Ascending aorta (tissue), 2 donors: ENCODE data around the gene CLMP. TPM values are rescaled to one million over a fixed set of nuclear protein-coding genes. Genes with fewer than 3 reads are reported as not detected.

Experiments used
- DNase-seq, 2 donors: peaks; one replicate each; pipeline ENCODE4 v3.0.0-alpha.2; 2019; ENCODE audit warnings: low spot score in 2 of 2
- H3K27ac ChIP-seq, 2 donors: fragments of 200-600 bp; sonication (generic); one replicate each; pipeline ENCODE4 v1.5.1; 2016 to 2017; ENCODE audit warnings: mild to moderate bottlenecking in 1 of 2
- H3K27me3 ChIP-seq: fragments of 200-600 bp; sonication (generic); one replicate; pipeline ENCODE4 v1.5.1; 2017
- H3K36me3 ChIP-seq, 2 donors: fragments of 200-600 bp; sonication (generic); one replicate each; pipeline ENCODE4 v1.5.1; 2016
- H3K4me1 ChIP-seq, 2 donors: fragments of 200-600 bp; sonication (generic); one replicate each; pipeline ENCODE4 v1.5.1; 2016 to 2017; ENCODE audit warnings: mild to moderate bottlenecking in 1 of 2
- H3K4me3 ChIP-seq, 2 donors: fragments of 200-600 bp; sonication (generic); one replicate each; pipeline ENCODE4 v1.5.1; 2016 to 2017; ENCODE audit warnings: mild to moderate bottlenecking in 1 of 2
- H3K9me3 ChIP-seq, 2 donors: fragments of 200-600 bp; sonication (generic); one replicate each; pipeline ENCODE4 v1.5.1; 2016
- intact Hi-C: fragments of 100-400 bp; cut with DNase I; formaldehyde crosslinking; loops from one replicate; pipeline ENCODE4 v1.15.1; 2023
- total RNA-seq: library from RNA; depleted of rRNA; stranded (reverse); fragments of >200 nt; gene quantifications from one replicate; pipeline ENCODE4 v1.1.0, GENCODE V29; 2016
- TF ChIP-seq, protein P1 (sequence below), 3 experiments: fragments of 200-600 bp in 2 of 3; fragments of 450-650 bp in 1 of 3; sonication (generic) in 2 of 3; IDR thresholded peaks; one replicate each; pipeline ENCODE4 v1.5.1; 2016 to 2019; ENCODE audit warnings: antibody characterized with exemption in 3 of 3, mild to moderate bottlenecking in 1 of 3, moderate library complexity in 1 of 3

Gene CLMP, protein sequence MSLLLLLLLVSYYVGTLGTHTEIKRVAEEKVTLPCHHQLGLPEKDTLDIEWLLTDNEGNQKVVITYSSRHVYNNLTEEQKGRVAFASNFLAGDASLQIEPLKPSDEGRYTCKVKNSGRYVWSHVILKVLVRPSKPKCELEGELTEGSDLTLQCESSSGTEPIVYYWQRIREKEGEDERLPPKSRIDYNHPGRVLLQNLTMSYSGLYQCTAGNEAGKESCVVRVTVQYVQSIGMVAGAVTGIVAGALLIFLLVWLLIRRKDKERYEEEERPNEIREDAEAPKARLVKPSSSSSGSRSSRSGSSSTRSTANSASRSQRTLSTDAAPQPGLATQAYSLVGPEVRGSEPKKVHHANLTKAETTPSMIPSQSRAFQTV
- total RNA-seq: 70.6 TPM

DNA sequence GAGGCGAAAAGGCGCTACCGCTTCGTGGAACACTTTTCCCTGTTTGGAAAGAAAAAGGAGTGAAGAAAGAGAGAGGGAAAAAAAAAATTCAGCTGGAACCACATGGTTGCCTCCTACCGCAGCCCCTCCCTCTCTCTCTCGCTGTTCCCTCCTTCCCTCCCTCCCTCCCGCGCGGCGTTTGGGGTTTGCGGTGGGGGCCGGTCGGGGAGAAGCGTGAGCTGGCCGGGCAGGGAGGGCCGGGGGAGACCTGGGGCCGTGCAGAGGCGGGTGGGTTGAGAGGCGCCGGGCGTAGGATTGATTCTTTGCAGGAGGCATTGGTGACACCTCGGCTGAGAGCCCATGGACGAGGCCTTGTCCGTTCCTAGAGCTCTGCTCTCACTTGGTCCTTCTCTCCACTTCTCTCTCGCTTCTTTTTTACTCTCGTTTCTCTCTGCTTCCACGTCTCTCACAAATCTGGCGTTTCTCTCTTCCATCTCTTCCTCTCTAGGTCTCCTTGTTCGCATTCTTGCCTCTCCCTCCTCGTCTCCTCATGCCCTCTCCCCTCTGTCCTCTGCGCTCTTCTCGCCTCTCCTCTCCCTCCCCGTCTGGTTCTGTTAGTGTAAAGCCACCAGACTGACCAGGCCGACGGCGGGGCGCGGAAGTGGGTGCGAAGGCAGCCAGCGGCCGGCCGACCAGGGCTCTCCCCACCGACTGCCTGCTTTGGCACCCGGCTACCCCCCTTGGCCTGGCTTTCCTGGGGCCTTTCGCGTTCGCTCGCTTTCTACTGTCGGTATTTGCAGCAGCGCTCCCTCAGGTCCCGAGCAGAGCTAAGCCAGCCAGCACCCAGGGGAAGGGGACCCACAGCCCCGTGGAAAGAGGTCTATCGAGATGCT, at the start of gene CLMP:
Gene CLMP (minus strand): TSS at position 61 of the 872 bp plus-strand sequence. CDS start 308 bp downstream, outside the sequence.
- intact Hi-C loops: loop anchor here (2.0 kb wide), 5 partner anchors 37 to 85 kb away; no protein-coding TSS in a partner anchor
- Histone ChIP-seq H3K27me3 (no peaks in the 10 kb centered on the region), H3K4me3 (peak within 1 kb of the TSS; percentile 76 to 79), H3K9me3 (no peaks in the 10 kb centered on the region), H3K36me3 (no peaks in the 10 kb centered on the region), H3K4me1 (peaks cover 0 to 13% of the 10 kb centered on the region in 2 donors), H3K27ac (peak within 1 kb of the TSS; percentile 92 to 96)
- peak; percentile 54 to 87 for DNase-seq
- TF ChIP-seq, protein P1, sequence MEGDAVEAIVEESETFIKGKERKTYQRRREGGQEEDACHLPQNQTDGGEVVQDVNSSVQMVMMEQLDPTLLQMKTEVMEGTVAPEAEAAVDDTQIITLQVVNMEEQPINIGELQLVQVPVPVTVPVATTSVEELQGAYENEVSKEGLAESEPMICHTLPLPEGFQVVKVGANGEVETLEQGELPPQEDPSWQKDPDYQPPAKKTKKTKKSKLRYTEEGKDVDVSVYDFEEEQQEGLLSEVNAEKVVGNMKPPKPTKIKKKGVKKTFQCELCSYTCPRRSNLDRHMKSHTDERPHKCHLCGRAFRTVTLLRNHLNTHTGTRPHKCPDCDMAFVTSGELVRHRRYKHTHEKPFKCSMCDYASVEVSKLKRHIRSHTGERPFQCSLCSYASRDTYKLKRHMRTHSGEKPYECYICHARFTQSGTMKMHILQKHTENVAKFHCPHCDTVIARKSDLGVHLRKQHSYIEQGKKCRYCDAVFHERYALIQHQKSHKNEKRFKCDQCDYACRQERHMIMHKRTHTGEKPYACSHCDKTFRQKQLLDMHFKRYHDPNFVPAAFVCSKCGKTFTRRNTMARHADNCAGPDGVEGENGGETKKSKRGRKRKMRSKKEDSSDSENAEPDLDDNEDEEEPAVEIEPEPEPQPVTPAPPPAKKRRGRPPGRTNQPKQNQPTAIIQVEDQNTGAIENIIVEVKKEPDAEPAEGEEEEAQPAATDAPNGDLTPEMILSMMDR (IDR thresholded peaks at IDR 0.05): no peak

DNA sequence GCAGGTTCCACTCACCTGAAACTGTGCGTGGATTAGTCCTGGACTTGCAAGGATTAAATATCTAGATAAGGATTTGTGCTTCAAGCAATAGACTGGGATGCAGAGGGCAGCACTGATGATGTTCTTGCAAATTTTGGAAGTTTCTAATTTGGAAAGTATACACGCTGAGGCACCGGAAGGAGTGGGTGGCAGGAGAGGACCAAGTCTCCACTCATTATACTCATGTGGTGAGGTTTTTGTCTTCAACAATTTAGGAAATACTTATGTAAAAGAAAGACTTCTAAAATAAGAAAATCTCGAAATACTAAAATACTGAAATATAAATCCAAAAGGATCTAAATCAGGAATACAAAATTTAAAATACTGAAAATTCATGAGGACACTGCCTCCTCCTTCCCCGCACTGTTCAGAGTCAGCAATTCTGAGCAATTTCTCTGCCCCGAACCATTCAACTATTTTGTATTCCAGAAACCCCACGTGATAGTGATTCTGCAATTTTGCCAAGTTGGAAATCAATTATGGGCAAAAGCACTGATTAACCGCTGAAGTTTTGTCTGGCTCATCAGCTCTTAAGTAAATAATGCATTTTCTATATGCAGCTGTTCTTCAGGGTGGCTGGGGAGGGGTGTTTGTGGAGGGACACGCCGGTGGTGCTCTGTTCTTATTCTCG, 47.0 kb upstream of the CLMP start:
- DNase-seq: no peak
- TF ChIP-seq, protein P1 (IDR thresholded peaks at IDR 0.05): no peak
- no peaks in the 10 kb centered on the region for H3K27me3 ChIP-seq
- no peaks in the 10 kb centered on the region for H3K9me3 ChIP-seq
- intact Hi-C loops: no loop called here
- no peaks in the 10 kb centered on the region for H3K36me3 ChIP-seq
- no peak overlapping the region for H3K27ac ChIP-seq
- H3K4me3 ChIP-seq: no peak overlapping the region
- no peaks in the 10 kb centered on the region for H3K4me1 ChIP-seq

DNA sequence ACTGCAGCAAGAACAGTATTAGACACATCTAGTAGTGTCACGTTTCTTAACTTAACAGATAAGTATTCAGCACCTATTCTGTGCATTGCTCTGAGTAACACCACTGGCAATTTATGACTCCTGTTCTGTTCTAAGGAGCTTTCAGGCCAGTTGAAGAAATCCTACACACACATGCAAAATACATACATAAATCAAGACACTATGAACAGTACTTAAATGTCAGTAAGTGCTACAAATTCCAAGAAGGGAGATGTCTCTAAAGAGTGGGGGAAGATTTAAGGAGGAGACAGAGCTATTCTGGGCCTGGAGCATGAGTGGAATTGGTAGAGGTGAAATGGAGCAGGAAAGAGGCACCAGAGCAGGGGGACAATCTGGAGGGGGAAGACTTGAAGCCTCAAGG, 46.2 kb upstream of the CLMP start:
- Histone ChIP-seq H3K4me1 (no peaks in the 10 kb centered on the region), H3K36me3 (no peaks in the 10 kb centered on the region), H3K9me3 (no peaks in the 10 kb centered on the region), H3K27ac (no peak overlapping the region), H3K27me3 (no peaks in the 10 kb centered on the region), H3K4me3 (no peak overlapping the region)
- no peak for DNase-seq
- intact Hi-C loops: no loop called here
- TF ChIP-seq, protein P1 (IDR thresholded peaks at IDR 0.05): no peak

DNA sequence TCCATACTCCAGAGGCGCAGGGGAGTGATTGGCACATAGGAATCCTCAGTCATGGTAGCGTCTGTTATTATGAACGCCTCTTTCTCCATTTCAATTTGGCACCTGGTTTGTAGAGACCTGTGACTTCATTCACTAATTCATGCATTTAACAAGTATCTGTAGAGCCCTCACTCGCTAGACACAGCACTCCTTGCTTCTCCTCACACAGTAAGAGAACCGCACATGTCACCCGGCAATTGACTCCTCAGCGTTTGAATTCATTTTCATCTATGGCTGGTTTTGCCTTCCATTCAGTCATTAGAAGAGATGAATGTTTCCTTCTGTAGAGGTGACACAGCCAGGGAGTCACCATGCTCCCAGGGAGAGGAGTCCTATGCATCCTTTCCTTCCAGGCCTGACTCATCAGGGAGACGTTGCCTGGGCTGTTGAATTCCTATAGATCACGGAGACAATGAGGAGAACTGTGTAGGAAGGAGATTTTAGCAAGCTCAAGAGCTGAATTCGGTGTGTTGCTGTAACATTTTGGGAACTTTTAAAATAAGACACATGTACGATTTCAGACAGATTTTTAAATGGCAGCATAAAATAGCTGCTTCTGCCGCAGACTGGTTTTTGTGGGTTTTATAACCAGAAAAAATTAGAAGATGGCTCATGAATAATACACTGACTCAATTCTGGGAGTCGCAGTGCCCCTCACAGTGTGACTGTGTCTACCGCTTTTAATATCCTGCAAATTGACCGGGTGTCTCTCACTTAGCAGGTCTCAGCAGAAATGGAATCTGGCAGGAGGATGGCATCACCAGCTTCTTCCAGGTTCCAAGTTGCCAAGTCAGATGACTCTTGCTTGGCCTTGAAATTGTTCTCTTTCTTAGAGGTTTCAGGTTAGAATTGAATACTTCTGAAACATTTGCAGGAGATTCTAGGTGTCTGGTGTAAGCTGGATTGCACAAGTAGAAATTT, 44.4 kb upstream of the CLMP start:
- Histone ChIP-seq H3K27ac (no peak overlapping the region), H3K27me3 (no peaks in the 10 kb centered on the region), H3K9me3 (no peaks in the 10 kb centered on the region), H3K4me3 (no peak overlapping the region), H3K4me1 (no peaks in the 10 kb centered on the region), H3K36me3 (no peaks in the 10 kb centered on the region)
- DNase-seq: no peak
- TF ChIP-seq, protein P1 (IDR thresholded peaks at IDR 0.05): no peak
- intact Hi-C loops: loop anchor here (5.0 kb wide), 1 partner anchor 82 kb away; no protein-coding TSS in a partner anchor
